HCT116 (cell line): ENCODE measurements around the gene NCAPD3. TPM values are rescaled to one million over a fixed set of nuclear protein-coding genes. Genes with fewer than 3 reads are reported as not detected.

Experiments
- ATAC-seq: fragments of 200-7000 bp; cut with Tn5 transposase; 2 replicates; pipeline ENCODE4 v1.9.1; 2020; ENCODE audit warnings: mild to moderate bottlenecking, moderate library complexity
- BruUV-seq: library from RNA; stranded (reverse); fragments of 400-500 nt; replicated peaks from 2 replicates; lab custom pipeline; 2021; lab: Mats Ljungman, UMichigan
- CTCF ChIA-PET: fragments of 300-600 bp; sonication (Branson Sonifier 250); formaldehyde crosslinking; loops from one replicate; lab custom pipeline; 2021; ENCODE audit warnings: antibody characterized with exemption; lab: Charles Lee
- POLR2A ChIA-PET: fragments of 300-600, 350-600 bp; sonication (Branson Sonifier 250); formaldehyde crosslinking; loops from one replicate; lab custom pipeline; 2021; ENCODE audit warnings: antibody characterized with exemption; lab: Charles Lee
- RAD21 ChIA-PET, 2 experiments: fragments of 300-600 bp; sonication (Branson Sonifier 250); formaldehyde crosslinking; loops; one replicate each; lab custom pipeline; 2023; ENCODE audit warnings: low total read pairs in 2 of 2; ENCODE audit not compliant: uncharacterized antibody in 2 of 2, unreplicated experiment in 2 of 2, low non-redundant PET in 1 of 2; lab: Charles Lee
- DNase-seq: peaks from one replicate; pipeline ENCODE4 v3.0.0-alpha.2; 2010; ENCODE audit warnings: low read depth, low spot score
- H2AFZ ChIP-seq: fragments of 200-600 bp; shearing (Covaris generic), sonication (generic); 2 replicates; pipeline ENCODE4 v1.6.1; 2017; ENCODE audit warnings: low read depth, mixed run types, mixed read lengths, antibody characterized with exemption, low read length; ENCODE audit not compliant: poor library complexity, severe bottlenecking
- H3K27ac ChIP-seq: 2 replicates; pipeline ENCODE4 v1.5.1; 2012; ENCODE audit warnings: low read depth, low read length
- H3K27me3 ChIP-seq: fragments of 200-600 bp; sonication (generic); 2 replicates; pipeline ENCODE4 v1.6.1; 2016; ENCODE audit warnings: mixed run types, low read length, mixed read lengths; ENCODE audit not compliant: insufficient read depth
- H3K36me3 ChIP-seq, 2 experiments: fragments of 200-500 bp in 1 of 2; fragments of 200-600 bp in 1 of 2; sonication (Bioruptor generic) in 1 of 2; sonication (generic) in 1 of 2; 2 replicates each; pipeline versions ENCODE4 v1.5.1 to v1.6.1; 2014 to 2016; ENCODE audit warnings: low read length in 2 of 2, inconsistent platforms in 1 of 2, mixed read lengths in 1 of 2, mixed run types in 1 of 2; ENCODE audit not compliant: insufficient read depth in 2 of 2, control insufficient read depth in 1 of 2
- H3K4me1 ChIP-seq, 2 experiments: fragments of 200-600 bp in 1 of 2; sonication (generic) in 1 of 2; 2 replicates each; pipeline versions ENCODE4 v1.5.1 to v1.6.1; 2012 to 2017; ENCODE audit warnings: low read length in 2 of 2, inconsistent platforms in 1 of 2, mild to moderate bottlenecking in 1 of 2, mixed read lengths in 1 of 2, mixed run types in 1 of 2, moderate library complexity in 1 of 2; ENCODE audit not compliant: insufficient read depth in 2 of 2, control insufficient read depth in 1 of 2
- H3K4me2 ChIP-seq: fragments of 200-600 bp; sonication (generic); 2 replicates; pipeline ENCODE4 v1.6.1; 2017; ENCODE audit warnings: mixed run types, low read length, mixed read lengths
- H3K4me3 ChIP-seq, 2 experiments: fragments of 200-600 bp in 1 of 2; sonication (generic) in 1 of 2; replicated peaks in 1 of 2; 2 replicates each; pipeline ENCODE4 v1.5.1; 2011 to 2016; ENCODE audit warnings: low read length in 2 of 2, control low read depth in 1 of 2, low read depth in 1 of 2, mild to moderate bottlenecking in 1 of 2, mixed read lengths in 1 of 2, mixed run types in 1 of 2
- H3K79me2 ChIP-seq: fragments of 200-600 bp; sonication (generic); 2 replicates; pipeline ENCODE4 v1.6.1; 2017; ENCODE audit warnings: mild to moderate bottlenecking, mixed run types, low read length, moderate library complexity, mixed read lengths; ENCODE audit not compliant: insufficient read depth
- H3K9ac ChIP-seq: fragments of 200-600 bp; sonication (generic); 2 replicates; pipeline ENCODE4 v1.6.1; 2016; ENCODE audit warnings: low read length, mixed read lengths
- H3K9me2 ChIP-seq: fragments of 200-600 bp; sonication (generic), shearing (Covaris generic); 2 replicates; pipeline ENCODE4 v1.6.1; 2017; ENCODE audit warnings: mixed run types, mild to moderate bottlenecking, moderate library complexity; ENCODE audit not compliant: insufficient read depth
- H3K9me3 ChIP-seq, 2 experiments: fragments of 200-500 bp in 1 of 2; fragments of 200-600 bp in 1 of 2; sonication (Bioruptor generic) in 1 of 2; sonication (generic) in 1 of 2; 2 replicates each; pipeline ENCODE4 v1.6.1; 2014 to 2017; ENCODE audit warnings: low read length in 2 of 2, mixed read lengths in 2 of 2, inconsistent platforms in 1 of 2, low read depth in 1 of 2, mild to moderate bottlenecking in 1 of 2, mixed run types in 1 of 2, moderate library complexity in 1 of 2; ENCODE audit not compliant: control insufficient read depth in 1 of 2, insufficient read depth in 1 of 2
- H4K20me1 ChIP-seq: fragments of 200-600 bp; sonication (generic), shearing (Covaris generic); 2 replicates; pipeline ENCODE4 v1.6.1; 2017; ENCODE audit warnings: mixed run types, mild to moderate bottlenecking, moderate library complexity; ENCODE audit not compliant: insufficient read depth
- ATF3 ChIP-seq: IDR thresholded peaks from 2 replicates; pipeline ENCODE4 v1.6.1; 2012
- CBX3 ChIP-seq: IDR thresholded peaks from 2 replicates; pipeline ENCODE4 v1.6.1; 2012; ENCODE audit warnings: low read depth
- ELF1 ChIP-seq: IDR thresholded peaks from 2 replicates; pipeline ENCODE4 v1.6.1; 2012; ENCODE audit warnings: low read depth, borderline replicate concordance
- EZH2 ChIP-seq: fragments of 200-600 bp; sonication (generic); IDR thresholded peaks from 2 replicates; pipeline ENCODE4 v1.6.1; 2017; ENCODE audit warnings: antibody characterized with exemption, mixed run types
- EZH2phosphoT487 ChIP-seq: fragments of 200-600 bp; IDR thresholded peaks from 2 replicates; pipeline ENCODE4 v1.6.1; 2018; ENCODE audit warnings: antibody characterized with exemption, borderline replicate concordance
- FOSL1 ChIP-seq: IDR thresholded peaks from 2 replicates; pipeline ENCODE4 v1.6.1; 2012; ENCODE audit warnings: low read depth
- MAX ChIP-seq: IDR thresholded peaks from 2 replicates; pipeline ENCODE4 v1.6.1; 2012
- POLR2A ChIP-seq: IDR thresholded peaks from 2 replicates; pipeline ENCODE4 v1.7.0; 2011; ENCODE audit warnings: borderline replicate concordance; ENCODE audit not compliant: insufficient read depth, insufficient read length; ENCODE audit errors: extremely low read depth
- POLR2AphosphoS5 ChIP-seq: IDR thresholded peaks from 2 replicates; pipeline ENCODE4 v1.6.1; 2011; ENCODE audit warnings: mild to moderate bottlenecking, low read depth, low read length, moderate library complexity
- RAD21 ChIP-seq: IDR thresholded peaks from 2 replicates; pipeline ENCODE4 v1.6.1; 2012; ENCODE audit warnings: low read depth, mild to moderate bottlenecking
- REST ChIP-seq: IDR thresholded peaks from 2 replicates; pipeline ENCODE4 v1.6.1; 2012; ENCODE audit warnings: low read depth
- SIN3A ChIP-seq: IDR thresholded peaks from 2 replicates; pipeline ENCODE4 v1.6.1; 2012; ENCODE audit warnings: low read depth
- SP1 ChIP-seq: IDR thresholded peaks from 2 replicates; pipeline ENCODE4 v1.6.1; 2012; ENCODE audit warnings: low read depth
- SRF ChIP-seq: IDR thresholded peaks from 2 replicates; pipeline ENCODE4 v1.6.1; 2012; ENCODE audit warnings: low read depth
- TCF7L2 ChIP-seq: IDR thresholded peaks from 2 replicates; pipeline ENCODE4 v1.7.0; 2011; ENCODE audit warnings: borderline replicate concordance, inconsistent platforms; ENCODE audit not compliant: insufficient read depth, insufficient read length; ENCODE audit errors: extremely low read depth
- YY1 ChIP-seq: IDR thresholded peaks from 2 replicates; pipeline ENCODE4 v1.6.1; 2011; ENCODE audit warnings: low read length, low read depth, moderate library complexity, mild to moderate bottlenecking; ENCODE audit not compliant: insufficient replicate concordance; ENCODE audit errors: extremely low read depth
- ZBTB33 ChIP-seq: IDR thresholded peaks from 2 replicates; pipeline ENCODE4 v1.6.1; 2011; ENCODE audit warnings: mild to moderate bottlenecking, low read length, moderate library complexity; ENCODE audit not compliant: insufficient replicate concordance; ENCODE audit errors: extremely low read depth
- ZFX ChIP-seq: fragments of 450-650 bp; IDR thresholded peaks from 2 replicates; pipeline ENCODE4 v1.6.1; 2017
- intact Hi-C: fragments of 100-400 bp; cut with micrococcal nuclease; formaldehyde crosslinking; loops from 2 replicates; pipeline ENCODE4 v1.10.0; 2022
- total RNA-seq: library from RNA; stranded (reverse); gene quantifications from one replicate; pipeline ENCODE4 v1.2.1, GENCODE V29; 2021; ENCODE audit not compliant: unreplicated experiment

Gene NCAPD3
- total RNA-seq, 1 experiment from 2014 or later: 71.0 TPM

- intact Hi-C loops: no loop called here
- POLR2A ChIA-PET: no interaction called here
- DNase-seq: no peak
Measured at GRCh38 chr11:134271978-134272377, 48.2 kb upstream of the NCAPD3 start.

More at GRCh38 chr11:134271978-134272377, 48.2 kb upstream of the NCAPD3 start:
- Histone ChIP-seq H3K4me3 (no peak overlapping the region), H3K9me3 (no peaks in the 10 kb centered on the region), H2AFZ (no peak overlapping the region), H3K27me3 (no peaks in the 10 kb centered on the region), H3K4me2 (no peak overlapping the region), H3K4me1 (no peaks in the 10 kb centered on the region), H3K36me3 (no peaks in the 10 kb centered on the region), H3K27ac (no peak overlapping the region), H3K9ac (no peak overlapping the region), H3K79me2 (no peaks in the 10 kb centered on the region), H4K20me1 (no peaks in the 10 kb centered on the region), H3K9me2 (no peaks in the 10 kb centered on the region)
- ChIA-PET RAD21 (no interaction called here), CTCF (no interaction called here)
- no peak for TF ChIP-seq YY1
- TF ChIP-seq MAX: no peak
- TF ChIP-seq SIN3A: no peak
- no peak for TF ChIP-seq CBX3
- TF ChIP-seq ZBTB33: no peak
- TF ChIP-seq FOSL1: no peak
- no peak for TF ChIP-seq ATF3
- no peak for TF ChIP-seq ELF1
- no peak for TF ChIP-seq SP1
- no peak for TF ChIP-seq REST
- no peak for TF ChIP-seq TCF7L2
- no peak for TF ChIP-seq EZH2
- TF ChIP-seq POLR2AphosphoS5: no peak
- TF ChIP-seq RAD21: no peak
- no peak for TF ChIP-seq EZH2phosphoT487
- no peak for TF ChIP-seq POLR2A
- TF ChIP-seq SRF: no peak
- no peak for TF ChIP-seq ZFX
- ATAC-seq: no peak
- BruUV-seq: no TSS peak
